SK-N-MC (cell line): ENCODE results near the gene ANKRD44.

Experiments
- DNase-seq: peaks from one replicate; pipeline ENCODE4 v3.0.0-alpha.2; 2011; ENCODE audit warnings: low read depth, low spot score
- H3K27ac ChIP-seq: fragments of 200-600 bp; sonication (generic); 2 replicates; pipeline ENCODE4 v1.5.1; 2016; ENCODE audit warnings: mixed run types
- H3K36me3 ChIP-seq: fragments of 200-600 bp; sonication (generic); 2 replicates; pipeline ENCODE4 v1.6.1; 2017; ENCODE audit warnings: antibody characterized with exemption, low read length, mixed read lengths; ENCODE audit not compliant: insufficient read depth
- H3K4me3 ChIP-seq: fragments of 200-600 bp; sonication (generic); 2 replicates; pipeline ENCODE4 v1.5.1; 2016
- H3K9ac ChIP-seq: fragments of 200-600 bp; sonication (generic); 2 replicates; pipeline ENCODE4 v1.8.0; 2017; ENCODE audit warnings: mixed run types, mixed read lengths; ENCODE audit not compliant: insufficient read length
- H3K9me3 ChIP-seq: fragments of 200-600 bp; sonication (generic); 2 replicates; pipeline ENCODE4 v1.6.1; 2017; ENCODE audit warnings: low read depth, mild to moderate bottlenecking, antibody characterized with exemption, low read length, moderate library complexity, mixed read lengths
- EZH2 ChIP-seq: fragments of 200-600 bp; sonication (generic); IDR thresholded peaks from one replicate; pipeline ENCODE4 v1.6.1; 2017; ENCODE audit warnings: antibody characterized with exemption
- FOXP2 ChIP-seq: optimal IDR thresholded peaks from 2 replicates; pipeline ENCODE3; 2011; ENCODE audit warnings: mild to moderate bottlenecking, moderate library complexity; ENCODE audit not compliant: insufficient read depth; ENCODE audit errors: extremely low read length, control extremely low read depth
- POLR2AphosphoS5 ChIP-seq: IDR thresholded peaks from 2 replicates; pipeline ENCODE4 v1.6.1; 2012; ENCODE audit warnings: mild to moderate bottlenecking, low read depth, low read length, borderline replicate concordance

The ANKRD44 gene

GRCh38 chr2:196956069-196956468, 354.5 kb downstream of the ANKRD44 start:
- H3K9me3 ChIP-seq: no peaks in the 10 kb centered on the region
- H3K27ac ChIP-seq: no peak overlapping the region

GRCh38 chr2:196955036-196955435, 355.5 kb downstream of the ANKRD44 start:
- H3K9ac ChIP-seq: no peak overlapping the region
- DNase-seq: no peak

More at GRCh38 chr2:196956069-196956468, 354.5 kb downstream of the ANKRD44 start:
- TF ChIP-seq EZH2 (no peak), FOXP2 (no peak), POLR2AphosphoS5 (no peak)
- DNase-seq: no peak
- Histone ChIP-seq H3K36me3 (no peaks in the 10 kb centered on the region), H3K9ac (no peak overlapping the region), H3K4me3 (no peak overlapping the region)

GRCh38 chr2:196954001-196954400, 356.6 kb downstream of the ANKRD44 start:
- no peaks in the 10 kb centered on the region for H3K36me3 ChIP-seq
- H3K9ac ChIP-seq: no peak overlapping the region
- no peak for TF ChIP-seq EZH2
- no peak for TF ChIP-seq FOXP2
- no peak for TF ChIP-seq POLR2AphosphoS5
- no peak overlapping the region for H3K27ac ChIP-seq
- H3K9me3 ChIP-seq: no peaks in the 10 kb centered on the region
- DNase-seq: no peak
- H3K4me3 ChIP-seq: no peak overlapping the region

More at GRCh38 chr2:196955036-196955435, 355.5 kb downstream of the ANKRD44 start:
- Histone ChIP-seq H3K27ac (no peak overlapping the region), H3K36me3 (no peaks in the 10 kb centered on the region), H3K4me3 (no peak overlapping the region), H3K9me3 (no peaks in the 10 kb centered on the region)
- no peak for TF ChIP-seq POLR2AphosphoS5
- TF ChIP-seq EZH2: no peak
- no peak for TF ChIP-seq FOXP2

GRCh38 chr2:196952936-196953335, 357.6 kb downstream of the ANKRD44 start:
- Histone ChIP-seq H3K9me3 (no peaks in the 10 kb centered on the region), H3K9ac (no peak overlapping the region)
- TF ChIP-seq FOXP2: no peak
- TF ChIP-seq EZH2: no peak
- no peak for TF ChIP-seq POLR2AphosphoS5

GRCh38 chr2:196951973-196952372, 358.6 kb downstream of the ANKRD44 start:
- Histone ChIP-seq H3K9me3 (no peaks in the 10 kb centered on the region), H3K36me3 (no peaks in the 10 kb centered on the region), H3K9ac (peak overlapping the region; percentile 0), H3K27ac (peak overlapping the region; percentile 74), H3K4me3 (no peak overlapping the region)
- no peak for TF ChIP-seq FOXP2
- TF ChIP-seq POLR2AphosphoS5: no peak
- no peak for TF ChIP-seq EZH2
- DNase-seq: no peak

More at GRCh38 chr2:196952936-196953335, 357.6 kb downstream of the ANKRD44 start:
- DNase-seq: no peak
- Histone ChIP-seq H3K27ac (no peak overlapping the region), H3K36me3 (no peaks in the 10 kb centered on the region), H3K4me3 (no peak overlapping the region)

- Histone ChIP-seq H3K4me3 (no peak overlapping the region), H3K9ac (no peak overlapping the region), H3K36me3 (no peaks in the 10 kb centered on the region), H3K27ac (no peak overlapping the region), H3K9me3 (no peaks in the 10 kb centered on the region)
- no peak for DNase-seq
- TF ChIP-seq EZH2 (no peak), FOXP2 (no peak), POLR2AphosphoS5 (no peak)
Observed at GRCh38 chr2:196949116-196949515, 361.5 kb downstream of the ANKRD44 start.

GRCh38 chr2:196944570-196944969, 366.0 kb downstream of the ANKRD44 start:
- Histone ChIP-seq H3K9me3 (no peaks in the 10 kb centered on the region), H3K36me3 (no peaks in the 10 kb centered on the region), H3K9ac (no peak overlapping the region), H3K27ac (no peak overlapping the region), H3K4me3 (no peak overlapping the region)
- TF ChIP-seq FOXP2 (no peak), EZH2 (no peak), POLR2AphosphoS5 (no peak)
- DNase-seq: no peak

GRCh38 chr2:196941398-196942078, 369.0 kb downstream of the ANKRD44 start:
- Histone ChIP-seq H3K36me3 (no peaks in the 10 kb centered on the region), H3K4me3 (no peak overlapping the region), H3K9ac (no peak overlapping the region), H3K27ac (no peak overlapping the region), H3K9me3 (no peaks in the 10 kb centered on the region)
- no peak for DNase-seq
- no peak for TF ChIP-seq POLR2AphosphoS5
- TF ChIP-seq EZH2: no peak
- no peak for TF ChIP-seq FOXP2
